ENCODE data around the gene NR5A2.

NR5A2 gene

GRCh38 chr1:200027264-200027823 is at the start of gene NR5A2:
TSS of gene NR5A2 (plus strand) at chr1:200027710. CDS start at chr1:200027848, 138 bp downstream.
- DNase-seq: no peak

- DNase-seq: no peak
Observed at GRCh38 chr1:199978408-199978940, 49.0 kb upstream of the NR5A2 start.

- DNase-seq: peak; percentile 60
Observed at GRCh38 chr1:199979071-199979470, 48.4 kb upstream of the NR5A2 start.

GRCh38 chr1:199981584-199981983 is 45.9 kb upstream of the NR5A2 start:
- DNase-seq: no peak

- no peak for DNase-seq
Observed at GRCh38 chr1:199982606-199983005, 44.9 kb upstream of the NR5A2 start.

GRCh38 chr1:199983531-199983930 is 44.0 kb upstream of the NR5A2 start:
- DNase-seq: no peak

- DNase-seq: peak; percentile 20
Observed at GRCh38 chr1:199995096-199995685, 32.3 kb upstream of the NR5A2 start.

GRCh38 chr1:200005165-200005564 is 22.3 kb upstream of the NR5A2 start:
- DNase-seq: no peak

GRCh38 chr1:200006711-200007110 is 20.8 kb upstream of the NR5A2 start:
- no peak for DNase-seq

GRCh38 chr1:200015811-200016210 is 11.7 kb upstream of the NR5A2 start:
- no peak for DNase-seq

- peak; percentile 32 for DNase-seq
Observed at GRCh38 chr1:200021577-200022238, 5.8 kb upstream of the NR5A2 start.

GRCh38 chr1:200022239-200022804 is 5.2 kb upstream of the NR5A2 start:
- no peak for DNase-seq

GRCh38 chr1:200028586-200029034 is 1.1 kb downstream of the NR5A2 start:
- peak; percentile 60 for DNase-seq

GRCh38 chr1:200029035-200029821 is 1.7 kb downstream of the NR5A2 start:
- peak; percentile 94 for DNase-seq

- peak; percentile 79 for DNase-seq
Observed at GRCh38 chr1:200029822-200030152, 2.3 kb downstream of the NR5A2 start.

- no peak for DNase-seq
Observed at GRCh38 chr1:200030791-200031190, 3.3 kb downstream of the NR5A2 start.

- no peak for DNase-seq
Observed at GRCh38 chr1:200033511-200034261, 6.2 kb downstream of the NR5A2 start.

- DNase-seq: no peak
Observed at GRCh38 chr1:200034262-200034557, 6.7 kb downstream of the NR5A2 start.

GRCh38 chr1:200034761-200035396 is 7.4 kb downstream of the NR5A2 start:
- no peak for DNase-seq

- no peak for DNase-seq
Observed at GRCh38 chr1:200035397-200035955, 8.0 kb downstream of the NR5A2 start.

- no peak for DNase-seq
Observed at GRCh38 chr1:200035956-200036618, 8.6 kb downstream of the NR5A2 start.
